GM18505 (cell line): ENCODE results near the gene MRPL12.

Source experiments
- ATAC-seq: cut with Tn5 transposase; IDR thresholded peaks from one replicate; pipeline ENCODE4 v1.9.1; 2021; ENCODE audit not compliant: unreplicated experiment
- POLR2A ChIP-seq: IDR thresholded peaks from 4 replicates; pipeline ENCODE4 v1.6.1; 2011; ENCODE audit warnings: borderline replicate concordance; ENCODE audit not compliant: insufficient read depth, insufficient read length; ENCODE audit errors: extremely low read depth

Gene MRPL12

DNA sequence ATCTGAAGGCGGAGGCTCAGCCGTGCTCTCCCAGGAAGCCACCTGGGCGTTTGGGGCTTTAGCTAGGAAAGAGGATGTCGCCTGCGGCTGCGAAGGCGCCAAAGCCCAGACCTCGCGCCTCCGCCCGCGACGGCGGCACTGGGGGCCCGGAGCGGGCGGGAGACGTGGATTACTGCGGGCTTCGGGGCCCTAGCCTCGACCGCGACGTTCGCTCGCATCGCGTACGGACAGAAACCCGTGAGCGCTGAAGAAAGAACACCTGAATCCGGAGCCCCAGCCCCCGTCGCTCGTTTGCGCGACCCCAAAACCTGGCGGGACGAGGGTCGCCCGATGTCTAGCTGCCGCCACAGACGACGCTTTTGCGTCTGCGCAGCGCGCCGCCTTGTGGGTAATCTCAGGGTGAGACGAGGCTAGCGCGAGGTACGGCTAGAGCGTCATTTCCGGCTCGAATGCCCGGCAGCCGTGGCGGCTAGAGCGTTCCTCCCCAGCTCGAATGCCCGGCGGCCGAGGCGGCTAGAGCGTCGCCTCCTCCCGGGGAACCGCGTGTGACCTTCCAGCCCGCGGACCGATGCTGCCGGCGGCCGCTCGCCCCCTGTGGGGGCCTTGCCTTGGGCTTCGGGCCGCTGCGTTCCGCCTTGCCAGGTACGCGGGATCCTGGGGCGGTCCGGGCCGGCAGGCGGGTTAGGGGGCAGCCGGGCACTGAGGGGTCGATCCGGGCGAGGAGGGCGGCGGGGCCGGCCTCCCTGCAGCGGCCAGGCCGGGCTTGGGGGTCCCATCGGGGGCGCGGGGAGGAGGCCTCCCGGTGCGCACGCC, at the start of gene MRPL12:
MRPL12 (plus strand) TSS at position 434 of the 813 bp plus-strand sequence; CDS start at position 569, 135 bp downstream.
- ATAC-seq = peak; percentile 83

DNA sequence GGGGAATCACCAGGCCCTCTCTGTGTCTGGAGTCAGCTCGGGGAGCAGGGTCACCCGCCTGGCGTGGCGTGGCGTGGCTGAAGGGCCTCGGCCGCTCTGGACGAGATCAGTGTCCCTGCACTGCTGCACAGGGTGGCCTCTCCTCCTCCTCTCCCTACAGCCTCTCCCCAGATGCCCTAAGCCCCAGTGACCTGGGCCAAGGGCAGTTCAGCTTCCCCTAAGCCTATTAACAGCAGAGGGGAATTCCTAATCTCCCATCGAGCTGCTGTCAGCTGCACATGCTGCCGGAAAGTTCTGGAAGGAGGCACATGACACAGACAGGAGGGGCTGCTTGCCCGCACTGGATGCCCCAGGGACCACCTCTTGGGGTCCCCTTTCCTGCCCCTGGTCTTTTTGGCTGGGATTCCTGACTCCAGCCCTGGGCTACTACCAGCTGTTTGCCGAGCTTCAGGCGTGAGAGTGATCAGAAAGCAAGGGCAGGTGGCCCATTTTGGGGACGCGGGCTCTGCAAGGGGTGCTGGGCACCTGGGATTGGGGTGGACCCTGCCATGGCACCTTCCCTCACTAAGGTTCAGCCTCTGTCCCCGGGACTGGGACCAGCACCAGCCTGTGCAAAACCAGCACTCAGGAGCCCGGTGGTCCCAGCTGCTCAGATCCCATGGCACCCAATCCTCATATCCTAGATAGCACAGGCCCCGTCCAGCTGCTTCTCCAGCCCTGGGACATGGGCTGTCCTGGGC, 47.6 kb upstream of the MRPL12 start:
- TF ChIP-seq POLR2A = no peak
- no peak for ATAC-seq

More for the DNA sequence above, at the start of gene MRPL12:
- TF ChIP-seq POLR2A = peak; percentile 96

DNA sequence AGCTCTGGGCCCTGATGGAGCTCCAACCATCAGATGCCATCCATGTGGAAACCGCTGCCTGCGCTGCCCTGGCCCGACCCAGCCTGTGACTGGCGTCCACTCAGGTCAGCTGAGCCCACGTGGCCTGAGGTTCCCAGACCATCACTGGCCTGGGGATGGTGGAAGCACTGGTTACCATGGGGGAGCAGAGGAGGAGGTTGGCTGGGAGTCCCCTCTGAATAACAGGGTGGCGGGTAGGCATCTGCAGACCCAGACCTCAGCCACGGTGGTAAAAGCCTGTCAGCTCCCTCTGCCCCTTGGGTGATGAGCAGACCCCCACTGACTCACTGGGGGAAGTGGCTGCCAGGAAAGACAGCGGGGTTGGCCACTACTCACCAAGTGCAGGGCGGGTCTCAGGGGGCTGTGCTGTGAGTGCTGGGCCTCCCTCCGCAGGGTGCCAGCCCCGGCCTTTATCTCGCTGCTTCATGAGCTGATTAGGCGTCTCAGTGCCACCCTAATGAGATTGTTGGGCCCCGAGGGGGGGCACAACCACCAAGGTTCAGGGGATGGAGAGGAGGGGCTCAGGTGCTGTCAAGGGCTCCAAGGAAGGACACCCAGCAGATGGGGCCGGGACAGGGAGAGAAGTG, 46.9 kb upstream of the MRPL12 start, which contains the start of gene PDE6G:
PDE6G (minus strand) TSS at position 425 of the 626 bp plus-strand sequence. CDS start 3,237 bp downstream, outside the sequence.
- TF ChIP-seq POLR2A = no peak
- no peak for ATAC-seq

DNA sequence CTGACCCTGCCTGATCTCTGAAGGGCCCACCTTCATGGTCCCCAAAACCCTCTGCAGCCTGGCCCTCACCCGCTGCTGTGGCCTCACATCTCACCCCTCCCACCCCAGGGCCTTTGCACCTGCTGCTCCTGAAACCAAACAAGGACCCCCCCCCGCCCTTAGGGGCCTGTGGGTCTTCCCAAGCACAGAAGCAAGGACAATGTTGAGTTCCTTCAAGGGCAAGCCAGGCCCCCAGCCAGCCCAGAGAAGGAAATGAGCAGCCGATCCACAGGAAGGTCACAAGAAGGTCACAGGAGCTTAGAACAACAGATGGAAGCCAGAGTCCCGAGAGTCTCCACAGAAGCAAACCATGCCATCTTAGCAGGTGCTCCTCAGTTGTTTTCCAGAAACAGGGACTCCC, 46.3 kb upstream of the MRPL12 start:
- no peak for ATAC-seq
- no peak for TF ChIP-seq POLR2A

DNA sequence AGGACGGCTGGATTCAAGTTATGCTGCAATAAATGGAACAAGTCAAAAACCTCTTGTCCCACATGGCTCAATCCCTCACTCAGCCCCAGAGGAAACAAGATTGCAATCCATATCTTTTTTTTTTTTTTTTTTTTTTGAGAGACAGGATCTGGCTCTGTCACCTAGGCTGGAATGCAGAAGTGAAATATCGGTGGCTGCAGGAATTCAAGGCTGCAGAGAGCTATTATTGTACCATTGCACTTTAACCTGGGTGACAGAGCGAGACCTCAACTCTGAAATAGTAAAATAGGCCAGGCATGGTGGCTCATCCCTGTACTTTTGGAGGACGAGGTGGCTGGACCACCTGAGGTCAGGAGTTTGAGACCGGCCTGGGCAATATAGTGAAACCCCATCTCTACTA, 44.1 kb upstream of the MRPL12 start:
- ATAC-seq = no peak

DNA sequence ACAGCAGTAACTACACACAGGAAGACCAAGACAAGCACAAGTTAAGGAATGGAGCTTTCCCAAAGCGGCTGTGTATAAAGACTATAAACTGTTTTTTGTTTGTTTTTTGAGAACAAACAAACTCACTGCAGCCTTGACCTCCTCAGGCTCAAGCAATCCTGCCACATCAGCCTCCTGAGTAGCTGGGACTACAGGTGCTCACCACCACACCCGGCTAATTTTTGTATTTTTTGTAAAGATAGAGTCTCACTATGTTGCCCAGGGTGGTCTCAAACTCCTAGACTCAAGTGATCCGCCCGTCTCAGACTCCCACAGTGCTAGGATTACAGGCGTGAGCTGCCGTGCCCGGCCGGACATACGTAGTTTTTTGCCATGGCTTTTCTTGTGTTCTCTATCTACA, 42.7 kb upstream of the MRPL12 start:
- ATAC-seq = no peak
- no peak for TF ChIP-seq POLR2A

More for the DNA sequence above, 44.1 kb upstream of the MRPL12 start:
- no peak for TF ChIP-seq POLR2A

DNA sequence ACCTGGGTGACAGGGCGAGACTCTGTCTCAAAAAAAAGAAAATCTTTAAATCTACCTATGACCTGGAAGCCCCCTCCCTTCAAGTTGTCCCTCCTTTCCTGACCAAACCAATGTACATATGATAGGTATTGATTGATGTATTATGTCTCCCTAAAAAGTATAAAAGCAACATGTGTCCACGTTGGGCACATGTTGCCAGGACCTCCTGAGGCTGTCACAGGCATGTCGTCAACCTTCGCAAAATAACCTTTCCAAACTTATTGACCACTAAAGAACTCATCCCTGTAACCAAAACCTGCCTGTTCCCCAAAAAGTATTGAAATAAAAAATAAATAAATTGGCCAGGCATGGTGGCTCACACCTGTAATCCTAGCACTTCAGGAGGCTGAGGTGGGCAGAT, 41.2 kb upstream of the MRPL12 start:
- ATAC-seq = no peak
- no peak for TF ChIP-seq POLR2A

DNA sequence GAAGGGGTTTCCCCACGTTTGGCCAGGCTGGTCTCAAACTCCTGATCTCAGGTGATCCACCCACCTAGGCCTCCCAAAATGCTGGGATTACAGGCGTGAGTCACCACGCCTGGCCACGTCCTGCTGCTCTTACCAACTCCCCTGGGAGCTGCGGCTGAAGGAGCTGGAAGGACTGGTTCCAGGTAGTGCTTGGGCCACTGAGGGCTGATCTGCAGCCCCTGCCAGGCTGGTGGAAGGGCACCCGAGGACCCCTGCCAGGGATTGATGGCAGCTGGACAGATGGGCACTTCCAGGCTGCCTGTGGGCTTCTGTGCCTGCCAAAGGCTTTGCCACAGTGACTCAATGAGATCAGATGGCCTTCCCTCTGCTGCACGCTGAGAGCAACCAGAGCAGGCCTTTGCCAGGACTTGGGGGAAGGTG, 39.1 kb upstream of the MRPL12 start:
- ATAC-seq = no peak

DNA sequence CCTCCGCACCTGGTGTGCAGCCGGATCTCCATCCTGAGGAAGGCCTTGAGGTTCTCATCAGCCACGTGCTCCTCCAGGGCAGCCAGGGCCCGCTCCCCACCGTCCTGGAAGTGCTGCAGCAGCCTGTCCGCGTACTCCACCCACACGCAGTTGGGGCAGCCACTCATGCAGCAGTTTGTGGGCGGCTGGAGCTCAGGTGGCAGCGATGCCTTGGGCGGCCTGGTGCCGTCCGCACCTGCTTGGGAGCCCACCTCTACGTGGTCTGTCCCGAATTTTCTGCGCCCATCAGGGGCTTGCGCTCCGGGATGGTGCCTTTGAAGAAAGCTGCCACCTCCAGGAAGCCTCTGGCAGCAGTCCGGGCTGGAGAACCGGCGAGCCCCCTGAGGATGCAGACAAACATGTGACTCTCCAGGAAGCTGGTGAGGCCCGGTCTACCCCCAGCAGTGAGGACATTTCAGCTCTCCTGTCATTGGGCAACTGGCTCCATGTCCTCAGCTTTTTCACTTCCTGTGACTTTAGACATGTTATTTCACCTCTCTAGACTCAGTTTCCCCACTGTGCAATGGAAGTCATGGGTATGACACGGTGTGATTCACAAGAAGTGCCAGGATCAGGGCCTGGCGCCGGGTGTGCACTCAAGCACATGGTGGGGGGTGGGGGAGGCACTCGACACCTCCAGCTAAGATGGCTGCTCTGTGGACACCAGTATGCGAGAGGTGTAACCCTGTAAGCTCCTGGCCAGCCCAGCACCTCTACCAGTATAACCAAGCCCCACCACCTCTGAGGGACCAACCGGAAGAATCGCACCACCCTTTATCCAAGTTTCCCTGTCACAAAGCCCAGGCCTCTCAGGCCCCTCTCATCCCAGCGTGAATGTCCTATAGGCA, 37.7 kb upstream of the MRPL12 start:
- no peak for ATAC-seq
- TF ChIP-seq POLR2A = peak; percentile 16

More for the DNA sequence above, 39.1 kb upstream of the MRPL12 start:
- no peak for TF ChIP-seq POLR2A

DNA sequence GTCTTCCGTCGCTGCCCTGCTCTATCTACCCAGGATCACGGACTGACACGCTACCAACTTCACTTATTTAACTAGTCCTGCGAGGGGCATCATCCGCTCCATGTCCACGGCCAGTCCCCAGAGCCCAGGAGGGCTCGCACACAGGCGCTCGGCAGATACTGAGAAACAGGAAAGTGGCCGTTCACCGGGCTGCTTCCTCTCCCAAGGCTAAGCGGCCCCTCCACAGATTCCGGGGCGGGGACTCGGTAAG, 37.1 kb upstream of the MRPL12 start:
- ATAC-seq = peak; percentile 7
- no peak for TF ChIP-seq POLR2A

DNA sequence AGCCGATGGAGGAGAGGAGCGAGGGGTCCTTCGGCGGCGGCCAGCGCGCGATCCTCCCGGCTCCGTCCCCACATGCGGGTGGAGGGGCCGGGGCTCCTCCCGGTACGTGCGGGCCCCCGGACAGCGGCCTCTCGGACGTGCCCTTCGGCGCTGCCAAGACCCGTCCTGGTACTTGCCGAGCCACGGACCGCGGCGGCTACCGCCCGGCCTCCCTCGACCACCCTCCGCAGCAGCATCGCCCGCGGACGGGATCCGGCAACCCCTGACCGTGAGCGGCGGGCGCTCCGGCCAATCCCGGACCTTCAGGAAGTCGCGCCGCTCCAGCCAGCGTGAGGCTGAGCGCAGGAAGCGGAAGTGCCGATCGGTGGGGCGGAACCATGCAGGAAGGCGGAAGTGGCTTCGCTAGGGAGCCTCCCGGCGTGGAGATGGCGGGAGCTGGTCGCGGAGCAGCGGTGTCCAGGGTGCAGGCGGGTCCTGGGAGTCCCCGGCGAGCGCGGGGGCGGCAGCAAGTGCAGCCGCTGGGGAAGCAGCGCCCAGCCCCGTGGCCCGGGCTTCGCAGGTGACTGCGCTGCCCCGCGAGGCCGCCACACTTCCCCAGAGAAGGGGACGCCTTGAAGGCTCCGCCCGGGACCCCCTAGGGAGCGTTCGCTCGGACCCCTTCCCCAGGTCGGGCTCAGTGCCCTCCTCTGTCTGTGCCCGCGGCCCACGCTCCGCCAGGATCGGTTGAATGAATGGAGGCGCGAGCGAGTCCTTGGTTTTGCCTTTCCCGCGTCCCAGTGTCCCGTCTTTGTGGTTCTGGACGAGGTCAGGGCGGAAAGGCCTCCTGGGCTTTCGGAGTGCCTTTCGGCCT, 36.6 kb upstream of the MRPL12 start, which contains the start of the genes CCDC137 and OXLD1:
CCDC137 (plus strand) TSS at position 396 of the 850 bp plus-strand sequence; CDS start at position 426, 30 bp downstream.
OXLD1 (minus strand) TSS at position 264 of the 850 bp plus-strand sequence; CDS start at position 236, 28 bp downstream.
- ATAC-seq = peak; percentile 87
- peak; percentile 97 for TF ChIP-seq POLR2A

DNA sequence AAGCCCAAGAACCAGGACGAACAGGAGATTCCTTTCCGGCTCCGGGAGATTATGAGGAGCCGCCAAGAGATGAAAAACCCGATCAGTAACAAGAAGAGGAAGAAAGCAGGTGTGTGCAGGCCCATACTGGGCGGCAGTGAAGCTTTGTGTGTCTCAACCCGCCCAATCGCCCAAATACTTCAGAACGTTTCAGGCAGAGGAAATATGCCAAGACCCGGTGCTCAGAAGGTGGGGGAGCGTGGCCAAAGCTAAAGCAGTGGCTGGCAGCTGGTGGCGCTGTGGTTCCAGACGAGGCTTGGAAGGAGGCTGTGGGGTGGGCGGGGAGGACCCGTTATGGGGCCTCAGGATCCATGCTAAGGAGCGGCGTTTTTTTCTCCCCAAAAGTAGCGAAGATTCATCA, 35.4 kb upstream of the MRPL12 start:
- TF ChIP-seq POLR2A = no peak
- no peak for ATAC-seq
